Adipocyte (in vitro differentiated cells): ENCODE measurements around the gene WRAP53.

Source experiments
- DNase-seq: peaks from one replicate; pipeline ENCODE4 v3.0.0-alpha.2; 2015; ENCODE audit warnings: low read depth
- H3K27me3 ChIP-seq: replicated peaks from 2 replicates; pipeline ENCODE4 v1.7.0; 2013; ENCODE audit warnings: mild to moderate bottlenecking, low read length, moderate library complexity; ENCODE audit not compliant: control insufficient read depth, insufficient read depth
- H3K36me3 ChIP-seq: 2 replicates; pipeline ENCODE4 v1.7.0; 2013; ENCODE audit warnings: low read length, mild to moderate bottlenecking, moderate library complexity; ENCODE audit not compliant: control insufficient read depth, insufficient read depth, severe bottlenecking
- H3K4me1 ChIP-seq: 2 replicates; pipeline ENCODE4 v1.7.0; 2013; ENCODE audit warnings: mild to moderate bottlenecking, low read length, moderate library complexity; ENCODE audit not compliant: control insufficient read depth, insufficient read depth
- H3K4me3 ChIP-seq: 2 replicates; pipeline ENCODE4 v1.7.0; 2013; ENCODE audit warnings: mild to moderate bottlenecking, low read length, moderate library complexity
- H3K9ac ChIP-seq: 2 replicates; pipeline ENCODE4 v1.7.0; 2013; ENCODE audit warnings: mild to moderate bottlenecking, low read length, moderate library complexity
- H3K9me3 ChIP-seq: 2 replicates; pipeline ENCODE4 v1.7.0; 2013; ENCODE audit warnings: mild to moderate bottlenecking, low read length, moderate library complexity; ENCODE audit not compliant: control insufficient read depth

WRAP53 gene

DNA sequence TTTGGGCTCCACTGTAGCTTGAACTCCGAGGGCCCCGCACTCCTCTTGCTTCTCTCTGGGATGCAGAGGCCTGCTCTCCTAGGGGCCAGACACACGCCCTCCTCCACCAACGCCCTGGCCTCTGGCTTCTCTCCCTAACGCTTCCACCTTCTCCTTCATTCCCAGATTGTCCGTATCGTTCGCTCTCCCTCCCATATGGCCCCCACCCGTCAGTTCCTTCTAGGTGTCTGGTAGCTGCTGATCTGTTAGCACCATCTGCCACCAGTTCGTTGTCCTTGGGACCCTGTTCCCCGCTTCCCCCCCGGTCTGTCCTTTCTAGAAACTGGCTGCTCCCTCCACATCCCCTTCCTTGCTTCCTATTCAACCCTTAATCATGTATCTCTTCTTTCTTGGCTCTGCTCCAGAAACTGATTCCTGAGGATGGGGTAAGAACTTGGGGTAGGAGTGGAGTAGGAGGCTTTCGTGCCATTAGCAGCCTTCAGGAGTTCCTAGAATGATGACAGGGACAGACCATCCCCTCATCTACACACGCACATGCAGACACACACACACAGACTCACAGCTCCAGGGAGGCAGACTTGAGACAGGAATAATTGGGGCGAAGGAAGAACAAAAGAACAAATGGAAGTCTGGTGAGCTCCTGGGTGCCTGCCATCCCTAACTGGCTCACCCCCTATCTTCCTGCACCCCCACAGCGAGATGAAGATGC is 33.3 kb upstream of the WRAP53 start:
- Histone ChIP-seq H3K4me1 (peaks cover 7% of the 10 kb centered on the region), H3K27me3 (peaks cover 38% of the 10 kb centered on the region), H3K36me3 (no peaks in the 10 kb centered on the region), H3K4me3 (no peak overlapping the region), H3K9me3 (no peaks in the 10 kb centered on the region), H3K9ac (no peak overlapping the region)
- peak; percentile 14 for DNase-seq

DNA sequence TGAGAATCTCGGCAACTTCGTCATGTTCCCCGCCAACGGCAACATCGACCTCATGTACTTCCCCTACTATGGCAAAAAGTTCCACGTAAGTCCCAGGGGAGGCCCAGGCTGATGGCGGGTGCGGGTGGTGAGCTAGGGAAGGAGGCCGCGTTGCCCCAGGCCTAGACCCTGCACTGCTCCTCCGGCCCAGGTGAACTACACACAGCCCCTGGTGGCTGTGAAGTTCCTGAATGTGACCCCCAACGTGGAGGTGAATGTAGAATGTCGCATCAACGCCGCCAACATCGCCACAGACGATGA is 32.8 kb upstream of the WRAP53 start:
- no peak overlapping the region for H3K9ac ChIP-seq
- H3K4me3 ChIP-seq = no peak overlapping the region
- H3K4me1 ChIP-seq = peaks cover 7% of the 10 kb centered on the region
- H3K27me3 ChIP-seq = peaks cover 33% of the 10 kb centered on the region
- no peaks in the 10 kb centered on the region for H3K9me3 ChIP-seq
- no peaks in the 10 kb centered on the region for H3K36me3 ChIP-seq
- no peak for DNase-seq

DNA sequence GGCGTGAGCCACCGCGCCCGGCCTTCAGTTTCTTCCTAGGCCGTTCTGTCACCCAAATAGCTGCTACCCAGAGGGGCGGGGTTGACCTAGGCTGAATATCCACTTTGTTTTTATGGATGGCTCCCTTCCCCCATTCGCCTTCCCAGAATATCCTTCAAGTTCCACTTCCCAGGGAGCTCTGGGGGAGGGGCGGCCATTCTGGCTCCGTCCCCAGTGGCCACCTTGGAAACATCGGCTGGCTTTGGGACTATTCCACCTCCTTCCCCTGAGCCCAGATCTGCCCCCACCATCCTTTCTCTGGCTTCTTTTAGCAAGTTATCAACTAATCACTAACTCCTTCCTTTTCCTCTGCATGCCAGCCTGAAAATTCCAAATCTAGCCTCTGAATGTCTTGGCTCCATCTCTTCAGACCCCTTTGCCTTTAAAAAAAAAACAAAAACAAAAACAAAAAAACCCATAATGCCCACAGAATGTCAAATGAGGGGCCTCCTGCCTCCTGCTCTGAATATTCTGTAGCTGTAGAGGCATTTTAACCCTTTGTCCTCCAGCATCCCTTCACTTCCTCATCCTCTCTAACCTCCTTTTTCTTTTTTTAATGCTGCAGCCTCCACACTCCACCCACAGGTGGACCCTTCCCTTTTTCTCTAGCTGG is 31.2 kb upstream of the WRAP53 start:
- Histone ChIP-seq H3K9ac (no peak overlapping the region), H3K4me1 (no peaks in the 10 kb centered on the region), H3K4me3 (no peak overlapping the region), H3K36me3 (no peaks in the 10 kb centered on the region), H3K27me3 (peaks cover 22% of the 10 kb centered on the region), H3K9me3 (no peaks in the 10 kb centered on the region)
- no peak for DNase-seq

DNA sequence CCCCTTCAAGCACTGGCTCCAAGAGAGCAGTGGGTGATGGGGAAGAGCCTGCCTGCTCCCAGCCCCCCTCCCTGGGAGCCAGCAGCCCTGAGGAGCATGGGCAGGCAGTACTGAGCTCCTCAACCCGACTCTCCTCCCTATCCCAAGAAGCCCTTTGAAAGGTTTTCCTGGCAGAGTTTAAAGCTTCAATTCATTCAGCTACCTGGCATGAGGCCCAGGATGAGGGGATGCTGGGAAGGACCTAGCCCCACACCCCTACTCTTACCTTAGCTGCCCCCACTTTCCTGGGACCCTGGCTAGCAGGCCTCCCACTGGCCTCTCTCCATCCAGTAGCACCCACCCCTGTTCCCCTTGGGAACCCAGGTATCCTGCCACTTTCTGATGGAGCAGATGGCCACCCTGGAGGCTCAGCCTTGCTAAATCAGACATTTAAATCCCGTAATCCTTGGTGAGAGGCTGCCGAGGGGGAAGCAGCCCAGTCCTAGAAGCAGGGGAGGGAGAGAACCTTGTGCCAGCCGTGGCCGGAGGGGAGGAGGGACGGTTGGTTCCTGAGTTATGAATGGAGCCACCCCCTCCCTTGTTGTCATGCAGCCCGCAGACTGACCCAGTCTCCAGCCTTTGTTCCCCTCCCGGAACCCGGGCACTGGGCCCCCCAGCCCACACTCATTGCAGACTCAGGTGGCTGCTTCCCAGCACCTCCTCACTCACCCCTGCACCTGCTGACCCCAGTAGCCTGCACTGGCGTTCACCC is 20.4 kb upstream of the WRAP53 start:
- no peak overlapping the region for H3K9ac ChIP-seq
- no peaks in the 10 kb centered on the region for H3K9me3 ChIP-seq
- no peaks in the 10 kb centered on the region for H3K4me1 ChIP-seq
- peaks cover 54% of the 10 kb centered on the region for H3K36me3 ChIP-seq
- no peak for DNase-seq
- no peak overlapping the region for H3K4me3 ChIP-seq
- H3K27me3 ChIP-seq = no peaks in the 10 kb centered on the region

DNA sequence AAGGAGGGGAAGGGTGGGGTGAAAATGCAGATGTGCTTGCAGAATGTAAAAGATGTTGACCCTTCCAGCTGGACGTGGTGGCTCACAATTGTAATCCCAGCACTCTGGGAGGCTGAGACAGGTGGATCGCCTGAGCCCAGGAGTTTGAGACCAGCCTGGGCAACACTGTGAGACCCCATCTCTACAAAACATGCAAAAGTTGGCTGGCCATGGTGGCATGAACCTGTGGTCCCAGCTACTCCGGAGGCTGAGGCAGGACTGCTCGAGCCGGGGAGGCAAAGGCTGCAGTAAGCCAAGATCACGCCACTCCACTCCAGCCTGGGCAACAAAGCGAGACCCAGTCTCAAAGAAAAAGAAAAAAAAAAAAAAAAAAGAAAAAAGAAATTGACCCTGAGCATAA is 19.8 kb upstream of the WRAP53 start:
- peaks cover 4% of the 10 kb centered on the region for H3K9me3 ChIP-seq
- H3K4me1 ChIP-seq = no peaks in the 10 kb centered on the region
- H3K27me3 ChIP-seq = no peaks in the 10 kb centered on the region
- no peak overlapping the region for H3K4me3 ChIP-seq
- H3K36me3 ChIP-seq = peaks cover 60% of the 10 kb centered on the region
- no peak overlapping the region for H3K9ac ChIP-seq
- no peak for DNase-seq

DNA sequence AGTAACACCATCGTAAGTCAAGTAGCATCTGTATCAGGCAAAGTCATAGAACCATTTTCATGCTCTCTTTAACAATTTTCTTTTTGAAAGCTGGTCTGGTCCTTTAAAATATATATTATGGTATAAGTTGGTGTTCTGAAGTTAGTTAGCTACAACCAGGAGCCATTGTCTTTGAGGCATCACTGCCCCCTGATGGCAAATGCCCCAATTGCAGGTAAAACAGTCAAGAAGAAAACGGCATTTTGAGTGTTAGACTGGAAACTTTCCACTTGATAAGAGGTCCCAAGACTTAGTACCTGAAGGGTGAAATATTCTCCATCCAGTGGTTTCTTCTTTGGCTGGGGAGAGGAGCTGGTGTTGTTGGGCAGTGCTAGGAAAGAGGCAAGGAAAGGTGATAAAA is 15.0 kb upstream of the WRAP53 start:
- peaks cover 68% of the 10 kb centered on the region for H3K36me3 ChIP-seq

DNA sequence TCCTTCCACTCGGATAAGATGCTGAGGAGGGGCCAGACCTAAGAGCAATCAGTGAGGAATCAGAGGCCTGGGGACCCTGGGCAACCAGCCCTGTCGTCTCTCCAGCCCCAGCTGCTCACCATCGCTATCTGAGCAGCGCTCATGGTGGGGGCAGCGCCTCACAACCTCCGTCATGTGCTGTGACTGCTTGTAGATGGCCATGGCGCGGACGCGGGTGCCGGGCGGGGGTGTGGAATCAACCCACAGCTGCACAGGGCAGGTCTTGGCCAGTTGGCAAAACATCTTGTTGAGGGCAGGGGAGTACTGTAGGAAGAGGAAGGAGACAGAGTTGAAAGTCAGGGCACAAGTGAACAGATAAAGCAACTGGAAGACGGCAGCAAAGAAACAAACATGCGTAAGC is 13.3 kb upstream of the WRAP53 start:
- Histone ChIP-seq H3K4me3 (no peak overlapping the region), H3K4me1 (no peaks in the 10 kb centered on the region), H3K9ac (no peak overlapping the region), H3K27me3 (no peaks in the 10 kb centered on the region), H3K36me3 (peaks cover 53% of the 10 kb centered on the region), H3K9me3 (peaks cover 6% of the 10 kb centered on the region)
- no peak for DNase-seq

More for the DNA sequence above, 15.0 kb upstream of the WRAP53 start:
- DNase-seq = no peak
- no peaks in the 10 kb centered on the region for H3K27me3 ChIP-seq
- H3K4me3 ChIP-seq = no peak overlapping the region
- H3K4me1 ChIP-seq = no peaks in the 10 kb centered on the region
- H3K9ac ChIP-seq = no peak overlapping the region
- H3K9me3 ChIP-seq = peaks cover 6% of the 10 kb centered on the region

DNA sequence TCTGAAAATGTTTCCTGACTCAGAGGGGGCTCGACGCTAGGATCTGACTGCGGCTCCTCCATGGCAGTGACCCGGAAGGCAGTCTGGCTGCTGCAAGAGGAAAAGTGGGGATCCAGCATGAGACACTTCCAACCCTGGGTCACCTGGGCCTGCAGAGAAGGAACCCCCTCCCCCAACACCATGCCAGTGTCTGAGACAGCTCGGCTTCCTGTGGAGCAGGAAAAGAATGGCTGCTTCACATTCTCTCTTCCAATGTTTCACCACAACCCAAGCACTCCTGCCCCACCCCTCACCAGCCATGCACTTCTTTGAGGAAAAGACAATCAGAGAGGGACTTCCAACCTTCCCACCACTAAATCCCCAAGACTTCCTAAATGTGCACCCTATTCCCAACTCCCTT is 11.7 kb upstream of the WRAP53 start:
- no peak overlapping the region for H3K9ac ChIP-seq
- peaks cover 37% of the 10 kb centered on the region for H3K36me3 ChIP-seq
- H3K9me3 ChIP-seq = peaks cover 6% of the 10 kb centered on the region
- H3K27me3 ChIP-seq = no peaks in the 10 kb centered on the region
- no peak overlapping the region for H3K4me3 ChIP-seq
- no peak for DNase-seq
- no peaks in the 10 kb centered on the region for H3K4me1 ChIP-seq

DNA sequence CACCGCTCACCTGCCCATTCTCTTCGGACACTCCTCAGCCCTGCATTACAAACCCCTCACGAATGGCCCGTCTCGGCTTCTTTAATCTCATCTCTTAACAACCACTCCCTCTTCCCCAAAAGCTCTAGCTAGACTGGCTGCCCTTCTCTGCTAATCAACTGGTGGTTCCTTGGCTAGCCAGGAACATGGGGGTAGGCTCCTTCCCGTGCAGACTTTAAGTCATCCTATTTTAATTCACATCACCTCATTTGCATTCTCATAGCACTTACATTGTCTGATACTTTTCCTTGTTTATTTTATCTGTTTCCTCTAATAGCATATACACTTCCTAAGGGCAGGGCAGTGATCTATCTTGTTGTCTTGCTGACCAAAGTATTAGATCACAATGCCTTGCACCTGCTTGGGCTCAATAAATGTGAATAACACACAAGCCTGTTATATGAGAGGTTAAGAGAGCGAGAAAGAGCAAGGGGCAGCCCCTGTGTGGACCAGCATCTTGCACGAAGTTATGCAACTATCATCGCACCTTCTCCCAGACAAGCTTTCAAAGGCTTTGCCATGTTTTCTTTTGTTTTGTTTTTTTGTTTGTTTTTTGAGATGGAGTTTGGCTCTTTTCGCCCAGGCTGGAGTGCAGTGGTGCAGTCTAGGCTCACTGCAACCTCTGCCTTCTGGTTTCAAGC is 10.7 kb upstream of the WRAP53 start:
- Histone ChIP-seq H3K27me3 (no peaks in the 10 kb centered on the region), H3K9ac (no peak overlapping the region), H3K4me1 (no peaks in the 10 kb centered on the region), H3K4me3 (no peak overlapping the region), H3K9me3 (peaks cover 6% of the 10 kb centered on the region), H3K36me3 (peaks cover 30% of the 10 kb centered on the region)
- no peak for DNase-seq

DNA sequence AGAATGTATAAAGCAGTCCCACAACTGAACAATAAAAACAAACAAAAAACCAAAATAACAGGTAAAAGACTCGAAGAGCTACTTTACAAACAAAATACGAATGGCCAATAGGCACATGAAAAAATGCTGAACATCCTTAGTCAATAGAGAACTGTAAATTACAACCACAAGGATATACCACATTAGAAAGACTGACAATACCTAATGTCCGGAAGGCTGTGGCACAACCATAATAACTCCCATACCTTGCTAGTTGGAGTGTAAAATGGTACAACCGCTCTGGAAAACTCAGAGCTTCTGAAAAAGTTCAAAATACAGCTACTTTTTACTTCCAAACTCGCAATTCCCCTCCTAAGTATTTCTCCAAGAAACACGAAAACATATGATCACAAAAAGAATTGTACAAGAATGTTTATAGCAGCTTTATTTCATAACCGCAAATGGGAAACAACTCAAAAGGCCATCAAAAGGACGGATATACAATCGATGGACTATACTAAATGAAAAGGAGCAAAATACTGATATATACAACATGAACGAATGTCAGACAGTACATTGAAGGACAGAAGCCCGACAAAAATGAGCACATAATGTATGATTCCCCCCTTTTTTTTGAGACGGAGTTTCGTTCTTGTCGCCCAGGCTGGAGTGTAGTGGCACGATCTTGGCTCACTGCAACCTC is 3.3 kb upstream of the WRAP53 start:
- DNase-seq = no peak
- Histone ChIP-seq H3K9me3 (no peaks in the 10 kb centered on the region), H3K36me3 (no peaks in the 10 kb centered on the region), H3K4me3 (peak overlapping the region; percentile 100), H3K9ac (peak overlapping the region; percentile 100), H3K4me1 (peaks cover 25% of the 10 kb centered on the region), H3K27me3 (no peaks in the 10 kb centered on the region)
